ENCODE results near the gene SMIM20.

DNA sequence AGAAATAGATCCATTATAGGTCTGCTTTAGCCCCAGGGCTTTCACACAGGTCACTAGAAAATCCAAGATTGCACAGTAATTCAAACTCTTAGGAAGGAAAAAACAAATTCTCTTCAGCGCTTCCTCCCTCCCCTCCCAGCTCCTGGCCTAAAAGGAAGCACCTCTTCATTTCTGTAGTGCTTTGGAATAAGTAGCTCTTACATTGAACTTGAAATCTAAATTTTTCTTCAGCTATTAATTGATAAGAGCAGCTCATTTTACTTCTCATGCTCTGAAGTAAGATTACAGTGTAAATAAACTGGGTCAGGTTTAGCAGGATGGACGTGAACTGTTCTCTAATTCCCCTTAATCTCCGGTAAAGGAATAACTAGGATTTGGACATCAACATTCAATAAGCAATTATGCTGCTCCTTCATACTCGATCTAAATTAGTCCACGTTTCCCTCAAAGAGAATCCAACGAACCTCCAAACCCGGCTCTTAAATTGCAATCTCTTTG, 40.3 kb upstream of the SMIM20 start:
- TF ChIP-seq POLR2AphosphoS5 (IDR thresholded peaks at IDR 0.05; ENCODE audit: low read depth, low read length) (no peak), FOXP2 (optimal IDR thresholded peaks at IDR 0.05; ENCODE audit: borderline replicate concordance, extremely low read depth, extremely low read length, insufficient read depth) (no peak)
- TF ChIP-seq, protein P1, sequence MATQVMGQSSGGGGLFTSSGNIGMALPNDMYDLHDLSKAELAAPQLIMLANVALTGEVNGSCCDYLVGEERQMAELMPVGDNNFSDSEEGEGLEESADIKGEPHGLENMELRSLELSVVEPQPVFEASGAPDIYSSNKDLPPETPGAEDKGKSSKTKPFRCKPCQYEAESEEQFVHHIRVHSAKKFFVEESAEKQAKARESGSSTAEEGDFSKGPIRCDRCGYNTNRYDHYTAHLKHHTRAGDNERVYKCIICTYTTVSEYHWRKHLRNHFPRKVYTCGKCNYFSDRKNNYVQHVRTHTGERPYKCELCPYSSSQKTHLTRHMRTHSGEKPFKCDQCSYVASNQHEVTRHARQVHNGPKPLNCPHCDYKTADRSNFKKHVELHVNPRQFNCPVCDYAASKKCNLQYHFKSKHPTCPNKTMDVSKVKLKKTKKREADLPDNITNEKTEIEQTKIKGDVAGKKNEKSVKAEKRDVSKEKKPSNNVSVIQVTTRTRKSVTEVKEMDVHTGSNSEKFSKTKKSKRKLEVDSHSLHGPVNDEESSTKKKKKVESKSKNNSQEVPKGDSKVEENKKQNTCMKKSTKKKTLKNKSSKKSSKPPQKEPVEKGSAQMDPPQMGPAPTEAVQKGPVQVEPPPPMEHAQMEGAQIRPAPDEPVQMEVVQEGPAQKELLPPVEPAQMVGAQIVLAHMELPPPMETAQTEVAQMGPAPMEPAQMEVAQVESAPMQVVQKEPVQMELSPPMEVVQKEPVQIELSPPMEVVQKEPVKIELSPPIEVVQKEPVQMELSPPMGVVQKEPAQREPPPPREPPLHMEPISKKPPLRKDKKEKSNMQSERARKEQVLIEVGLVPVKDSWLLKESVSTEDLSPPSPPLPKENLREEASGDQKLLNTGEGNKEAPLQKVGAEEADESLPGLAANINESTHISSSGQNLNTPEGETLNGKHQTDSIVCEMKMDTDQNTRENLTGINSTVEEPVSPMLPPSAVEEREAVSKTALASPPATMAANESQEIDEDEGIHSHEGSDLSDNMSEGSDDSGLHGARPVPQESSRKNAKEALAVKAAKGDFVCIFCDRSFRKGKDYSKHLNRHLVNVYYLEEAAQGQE (IDR thresholded peaks at IDR 0.05; ENCODE audit: insufficient read depth in 1 of 2, low read depth in 2 of 2, low read length in 2 of 2): no peak
